GM10266 (cell line): ENCODE data around the gene UXS1.

Experiments used
- DNase-seq: peaks from one replicate; pipeline ENCODE4 v3.0.0; 2012; ENCODE audit errors: extremely low spot score
- TF ChIP-seq, protein P1 (sequence below): IDR thresholded peaks from 2 replicates; pipeline ENCODE4 v1.5.1; 2012; ENCODE audit warnings: mild to moderate bottlenecking, low read depth; ENCODE audit not compliant: control insufficient read depth, insufficient read depth; ENCODE audit errors: missing control alignments

UXS1 gene

DNA sequence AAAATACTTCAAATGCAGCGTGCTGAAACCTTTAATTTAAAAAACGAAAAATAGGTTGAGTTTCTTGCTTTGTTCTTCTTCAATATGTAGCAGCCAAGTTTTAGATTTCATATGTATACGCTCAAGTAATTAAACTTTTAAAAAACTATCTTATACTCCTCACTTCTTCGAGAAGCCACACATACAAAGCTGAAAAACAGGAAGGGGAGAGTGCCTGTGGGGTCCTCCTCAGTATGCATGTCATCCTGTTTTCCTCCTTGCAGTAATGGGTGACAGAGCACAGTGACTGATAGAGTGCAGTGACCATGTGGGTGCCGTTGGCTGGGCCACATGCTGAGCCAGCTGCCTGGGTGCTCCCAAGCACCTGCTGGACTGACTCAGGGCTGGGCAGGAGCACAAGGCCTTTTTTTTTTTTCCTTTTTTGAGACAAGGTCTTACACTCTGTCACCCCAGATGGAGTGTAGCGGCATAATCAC is 33.3 kb downstream of the UXS1 start:
- TF ChIP-seq, protein P1, sequence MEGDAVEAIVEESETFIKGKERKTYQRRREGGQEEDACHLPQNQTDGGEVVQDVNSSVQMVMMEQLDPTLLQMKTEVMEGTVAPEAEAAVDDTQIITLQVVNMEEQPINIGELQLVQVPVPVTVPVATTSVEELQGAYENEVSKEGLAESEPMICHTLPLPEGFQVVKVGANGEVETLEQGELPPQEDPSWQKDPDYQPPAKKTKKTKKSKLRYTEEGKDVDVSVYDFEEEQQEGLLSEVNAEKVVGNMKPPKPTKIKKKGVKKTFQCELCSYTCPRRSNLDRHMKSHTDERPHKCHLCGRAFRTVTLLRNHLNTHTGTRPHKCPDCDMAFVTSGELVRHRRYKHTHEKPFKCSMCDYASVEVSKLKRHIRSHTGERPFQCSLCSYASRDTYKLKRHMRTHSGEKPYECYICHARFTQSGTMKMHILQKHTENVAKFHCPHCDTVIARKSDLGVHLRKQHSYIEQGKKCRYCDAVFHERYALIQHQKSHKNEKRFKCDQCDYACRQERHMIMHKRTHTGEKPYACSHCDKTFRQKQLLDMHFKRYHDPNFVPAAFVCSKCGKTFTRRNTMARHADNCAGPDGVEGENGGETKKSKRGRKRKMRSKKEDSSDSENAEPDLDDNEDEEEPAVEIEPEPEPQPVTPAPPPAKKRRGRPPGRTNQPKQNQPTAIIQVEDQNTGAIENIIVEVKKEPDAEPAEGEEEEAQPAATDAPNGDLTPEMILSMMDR: no peak
- no peak for DNase-seq

DNA sequence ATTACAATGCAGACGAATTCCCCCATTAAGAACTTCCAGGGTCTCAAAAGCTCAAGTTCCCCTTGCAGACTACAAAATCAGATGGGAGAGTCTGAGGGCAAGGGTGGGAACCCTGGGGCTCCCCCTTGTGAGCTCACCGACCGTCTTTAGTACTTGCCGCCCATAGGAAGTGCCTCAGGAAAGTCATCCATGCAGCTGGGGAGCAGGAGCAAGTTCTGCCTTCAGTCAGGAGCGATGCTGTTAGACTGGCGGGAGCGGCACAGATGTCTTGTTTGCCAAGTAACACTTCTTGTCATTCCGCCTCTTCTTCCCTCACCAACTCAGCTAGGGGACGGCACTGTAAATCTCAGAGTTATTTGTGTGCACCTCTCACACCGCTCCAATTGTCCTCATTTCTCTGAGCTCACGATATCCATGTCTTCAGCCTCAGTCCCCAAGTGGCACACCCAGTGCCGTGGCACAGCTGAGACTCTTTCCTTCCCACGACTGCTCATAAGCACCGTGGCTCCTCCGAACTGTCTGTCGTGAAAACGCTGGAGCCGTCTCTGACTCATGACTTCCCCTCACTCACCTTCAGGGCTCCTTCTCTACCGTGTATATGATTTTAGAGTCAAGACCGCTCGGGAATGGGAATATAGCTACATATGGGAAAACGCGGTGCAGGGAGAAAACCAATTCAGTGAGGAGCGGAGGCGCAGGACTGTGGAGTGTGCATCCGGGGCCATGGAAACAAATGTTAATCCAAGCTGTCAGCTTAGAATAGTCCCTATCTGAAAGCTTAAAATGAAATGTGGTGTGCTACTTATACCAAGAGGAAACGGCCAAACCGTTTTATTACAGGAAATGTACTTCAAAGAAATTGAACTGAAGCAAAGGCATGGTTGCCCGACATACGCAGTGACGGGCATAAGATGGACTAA is 34.0 kb downstream of the UXS1 start:
- TF ChIP-seq, protein P1: no peak
- DNase-seq: no peak

DNA sequence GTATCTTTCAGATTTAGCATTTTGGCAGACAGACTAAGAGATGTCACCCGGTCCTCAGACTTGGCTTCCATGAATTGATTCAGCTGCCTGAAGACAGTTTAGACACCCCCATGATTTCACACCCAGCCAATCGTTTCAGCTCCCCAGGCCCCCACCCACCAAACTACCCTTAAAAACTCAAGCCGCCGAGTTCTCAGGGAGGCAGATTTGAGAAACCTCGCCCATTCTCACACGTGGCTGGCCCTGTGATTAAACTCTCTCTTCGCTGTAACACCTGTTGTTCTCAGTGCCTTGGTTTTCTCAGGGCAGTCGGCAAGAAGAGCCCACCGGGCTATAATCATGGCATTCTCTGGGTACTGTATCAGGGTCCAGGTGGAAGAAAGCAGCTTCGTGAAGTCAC is 35.2 kb downstream of the UXS1 start:
- TF ChIP-seq, protein P1: no peak
- no peak for DNase-seq

DNA sequence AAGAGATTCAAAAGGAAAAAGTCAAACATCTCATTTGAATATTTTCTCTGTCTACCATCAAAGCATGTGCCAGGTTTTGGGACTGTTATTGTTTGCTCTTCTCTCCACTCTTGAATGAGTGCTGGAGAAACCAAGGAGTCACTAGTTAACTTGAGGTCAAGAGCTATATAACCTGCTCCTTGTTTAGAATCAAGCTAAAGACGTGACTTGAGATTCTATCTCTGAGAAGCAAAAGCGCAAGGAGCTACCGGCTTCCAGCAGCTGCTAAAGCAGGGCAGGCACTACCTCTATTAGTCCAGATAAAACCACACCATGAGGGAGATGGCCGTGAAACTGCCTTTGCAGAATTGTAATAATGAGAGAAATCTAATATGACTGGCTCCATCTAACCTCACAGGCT is 36.0 kb downstream of the UXS1 start:
- no peak for DNase-seq
- TF ChIP-seq, protein P1: no peak

DNA sequence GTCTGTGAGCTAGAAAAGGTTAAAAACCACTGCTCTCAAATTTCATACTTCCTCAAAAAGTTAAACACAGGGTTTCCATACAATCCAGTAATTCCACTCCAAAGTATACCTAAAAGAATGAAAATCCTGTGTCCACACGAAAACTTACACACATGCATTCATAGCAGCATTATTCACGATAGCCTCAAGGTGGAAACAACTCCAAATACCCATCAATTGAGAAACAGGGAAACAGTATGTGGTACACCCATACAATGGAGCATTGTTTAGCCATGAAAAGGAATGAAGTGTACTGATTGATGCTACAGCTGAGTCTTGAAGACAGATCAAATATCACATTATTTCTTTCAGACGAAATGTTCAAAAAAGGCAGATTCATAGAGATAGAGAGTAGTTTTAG is 36.7 kb downstream of the UXS1 start:
- DNase-seq: no peak
- TF ChIP-seq, protein P1: no peak

DNA sequence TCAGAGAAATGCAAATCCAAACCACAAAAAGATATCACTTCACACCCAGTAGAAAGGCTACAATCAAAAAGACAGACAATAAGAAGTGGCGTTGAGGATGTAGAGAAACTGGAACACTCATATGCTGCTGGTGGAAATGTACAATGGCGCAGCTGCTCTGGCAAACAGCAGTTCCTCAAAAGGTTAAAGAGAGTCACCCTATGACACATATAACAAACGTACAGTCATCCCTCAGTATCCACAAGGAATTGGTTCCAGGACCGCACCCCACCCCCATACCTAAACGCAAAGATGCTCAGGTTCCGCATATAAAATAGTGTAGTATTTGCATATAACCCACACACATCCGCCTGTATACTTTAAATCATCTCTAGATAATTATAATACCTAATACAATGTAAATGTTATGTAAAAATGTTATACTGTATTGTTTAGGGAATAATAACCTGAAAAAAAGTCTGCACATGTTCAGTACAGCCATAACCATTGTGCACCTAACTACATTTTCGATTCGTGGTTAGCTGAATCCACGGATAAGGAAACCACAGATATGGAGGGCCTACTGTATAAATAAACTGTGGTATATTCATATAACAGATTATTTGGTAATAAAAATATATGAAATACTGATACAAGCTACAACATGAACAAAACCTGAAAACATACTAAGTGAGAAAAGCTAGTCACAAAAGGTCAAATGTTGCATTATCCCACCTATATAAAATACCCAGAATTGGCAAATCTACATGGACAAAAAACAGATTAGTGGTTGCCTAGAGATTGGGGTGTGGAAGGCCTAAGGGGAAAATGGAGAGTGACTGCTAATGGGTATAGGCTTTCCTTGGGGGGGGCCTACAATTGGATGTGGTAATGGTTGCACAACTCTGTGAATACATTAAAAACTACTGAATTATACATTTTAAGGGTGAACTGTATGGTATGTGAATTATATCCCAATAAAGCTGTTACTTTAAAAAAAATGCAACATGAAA is 37.5 kb downstream of the UXS1 start:
- DNase-seq: no peak
- TF ChIP-seq, protein P1: no peak
